Activated naive CD8-positive, alpha-beta T cell (primary cell): ENCODE data around the gene DUOXA1.

Experiments
- H3K27ac Mint-ChIP-seq: one replicate; pipeline ENCODE4 v1.8.0; 2021; ENCODE audit warnings: mixed read lengths
- H3K27me3 Mint-ChIP-seq: one replicate; pipeline ENCODE4 v1.8.0; 2021; ENCODE audit warnings: mixed read lengths
- H3K36me3 Mint-ChIP-seq: one replicate; pipeline ENCODE4 v1.8.0; 2021; ENCODE audit warnings: mixed read lengths
- H3K4me1 Mint-ChIP-seq: one replicate; pipeline ENCODE4 v1.8.0; 2021; ENCODE audit warnings: low read depth, mixed read lengths
- H3K4me3 Mint-ChIP-seq: one replicate; pipeline ENCODE4 v1.8.0; 2021; ENCODE audit warnings: mild to moderate bottlenecking, mixed read lengths
- H3K9me3 Mint-ChIP-seq: one replicate; pipeline ENCODE4 v1.8.0; 2021; ENCODE audit warnings: low read depth, mixed read lengths

The DUOXA1 gene

GRCh38 chr15:45162771-45163507 is 33.3 kb upstream of the DUOXA1 start:
- Mint-ChIP-seq H3K27ac (no peak overlapping the region), H3K4me1 (peaks cover 9% of the 10 kb centered on the region), H3K9me3 (no peaks in the 10 kb centered on the region)

GRCh38 chr15:45161666-45162065 is 32.0 kb upstream of the DUOXA1 start:
- peaks cover 9% of the 10 kb centered on the region for H3K4me1 Mint-ChIP-seq
- H3K9me3 Mint-ChIP-seq: no peaks in the 10 kb centered on the region
- no peak overlapping the region for H3K4me3 Mint-ChIP-seq
- H3K27ac Mint-ChIP-seq: no peak overlapping the region
- H3K36me3 Mint-ChIP-seq: no peaks in the 10 kb centered on the region
- no peaks in the 10 kb centered on the region for H3K27me3 Mint-ChIP-seq

More at GRCh38 chr15:45162771-45163507, 33.3 kb upstream of the DUOXA1 start:
- no peaks in the 10 kb centered on the region for H3K36me3 Mint-ChIP-seq
- H3K4me3 Mint-ChIP-seq: no peak overlapping the region
- H3K27me3 Mint-ChIP-seq: no peaks in the 10 kb centered on the region

GRCh38 chr15:45157974-45158373 is 28.3 kb upstream of the DUOXA1 start:
- Mint-ChIP-seq H3K9me3 (no peaks in the 10 kb centered on the region), H3K36me3 (no peaks in the 10 kb centered on the region), H3K27me3 (no peaks in the 10 kb centered on the region), H3K4me3 (no peak overlapping the region), H3K4me1 (peaks cover 4% of the 10 kb centered on the region), H3K27ac (no peak overlapping the region)

GRCh38 chr15:45156744-45157455 is 27.2 kb upstream of the DUOXA1 start:
- no peaks in the 10 kb centered on the region for H3K9me3 Mint-ChIP-seq
- H3K4me1 Mint-ChIP-seq: peaks cover 4% of the 10 kb centered on the region
- no peaks in the 10 kb centered on the region for H3K36me3 Mint-ChIP-seq
- H3K4me3 Mint-ChIP-seq: no peak overlapping the region
- no peaks in the 10 kb centered on the region for H3K27me3 Mint-ChIP-seq
- no peak overlapping the region for H3K27ac Mint-ChIP-seq

GRCh38 chr15:45155739-45156138 is 26.1 kb upstream of the DUOXA1 start:
- no peak overlapping the region for H3K27ac Mint-ChIP-seq
- H3K9me3 Mint-ChIP-seq: no peaks in the 10 kb centered on the region
- H3K27me3 Mint-ChIP-seq: no peaks in the 10 kb centered on the region
- peaks cover 4% of the 10 kb centered on the region for H3K4me1 Mint-ChIP-seq
- no peaks in the 10 kb centered on the region for H3K36me3 Mint-ChIP-seq
- no peak overlapping the region for H3K4me3 Mint-ChIP-seq

- H3K27ac Mint-ChIP-seq: no peak overlapping the region
- no peak overlapping the region for H3K4me3 Mint-ChIP-seq
Observed at GRCh38 chr15:45151998-45152828, 22.5 kb upstream of the DUOXA1 start.

GRCh38 chr15:45150997-45151396 is 21.3 kb upstream of the DUOXA1 start:
- H3K27me3 Mint-ChIP-seq: no peaks in the 10 kb centered on the region

More at GRCh38 chr15:45151998-45152828, 22.5 kb upstream of the DUOXA1 start:
- Mint-ChIP-seq H3K9me3 (no peaks in the 10 kb centered on the region), H3K4me1 (no peaks in the 10 kb centered on the region), H3K27me3 (no peaks in the 10 kb centered on the region), H3K36me3 (no peaks in the 10 kb centered on the region)

GRCh38 chr15:45150481-45150880 is 20.8 kb upstream of the DUOXA1 start:
- Mint-ChIP-seq H3K4me3 (no peak overlapping the region), H3K9me3 (no peaks in the 10 kb centered on the region), H3K27ac (no peak overlapping the region), H3K4me1 (no peaks in the 10 kb centered on the region), H3K27me3 (no peaks in the 10 kb centered on the region), H3K36me3 (no peaks in the 10 kb centered on the region)

More at GRCh38 chr15:45150997-45151396, 21.3 kb upstream of the DUOXA1 start:
- no peaks in the 10 kb centered on the region for H3K9me3 Mint-ChIP-seq
- no peak overlapping the region for H3K27ac Mint-ChIP-seq
- H3K4me3 Mint-ChIP-seq: no peak overlapping the region
- no peaks in the 10 kb centered on the region for H3K4me1 Mint-ChIP-seq
- no peaks in the 10 kb centered on the region for H3K36me3 Mint-ChIP-seq

- Mint-ChIP-seq H3K27me3 (no peaks in the 10 kb centered on the region), H3K36me3 (no peaks in the 10 kb centered on the region), H3K4me1 (no peaks in the 10 kb centered on the region), H3K9me3 (no peaks in the 10 kb centered on the region), H3K4me3 (no peak overlapping the region), H3K27ac (no peak overlapping the region)
Observed at GRCh38 chr15:45149060-45149459, 19.4 kb upstream of the DUOXA1 start.

- H3K36me3 Mint-ChIP-seq: no peaks in the 10 kb centered on the region
Observed at GRCh38 chr15:45148076-45149059, 18.7 kb upstream of the DUOXA1 start.

GRCh38 chr15:45147606-45148005 is 17.9 kb upstream of the DUOXA1 start:
- H3K27me3 Mint-ChIP-seq: no peaks in the 10 kb centered on the region
- no peak overlapping the region for H3K27ac Mint-ChIP-seq
- H3K4me3 Mint-ChIP-seq: no peak overlapping the region

More at GRCh38 chr15:45148076-45149059, 18.7 kb upstream of the DUOXA1 start:
- H3K27me3 Mint-ChIP-seq: no peaks in the 10 kb centered on the region
- no peak overlapping the region for H3K27ac Mint-ChIP-seq
- H3K4me1 Mint-ChIP-seq: no peaks in the 10 kb centered on the region
- H3K4me3 Mint-ChIP-seq: no peak overlapping the region
- no peaks in the 10 kb centered on the region for H3K9me3 Mint-ChIP-seq

GRCh38 chr15:45146405-45146804 is 16.7 kb upstream of the DUOXA1 start:
- no peaks in the 10 kb centered on the region for H3K9me3 Mint-ChIP-seq
- H3K36me3 Mint-ChIP-seq: no peaks in the 10 kb centered on the region
- H3K27ac Mint-ChIP-seq: no peak overlapping the region
- no peaks in the 10 kb centered on the region for H3K4me1 Mint-ChIP-seq
- no peak overlapping the region for H3K4me3 Mint-ChIP-seq
- no peaks in the 10 kb centered on the region for H3K27me3 Mint-ChIP-seq

More at GRCh38 chr15:45147606-45148005, 17.9 kb upstream of the DUOXA1 start:
- Mint-ChIP-seq H3K4me1 (no peaks in the 10 kb centered on the region), H3K9me3 (no peaks in the 10 kb centered on the region), H3K36me3 (no peaks in the 10 kb centered on the region)

GRCh38 chr15:45144775-45145174 is 15.1 kb upstream of the DUOXA1 start:
- H3K27ac Mint-ChIP-seq: no peak overlapping the region
- H3K4me1 Mint-ChIP-seq: no peaks in the 10 kb centered on the region
- H3K27me3 Mint-ChIP-seq: no peaks in the 10 kb centered on the region
- H3K4me3 Mint-ChIP-seq: no peak overlapping the region
- no peaks in the 10 kb centered on the region for H3K36me3 Mint-ChIP-seq
- no peaks in the 10 kb centered on the region for H3K9me3 Mint-ChIP-seq

GRCh38 chr15:45143946-45144345 is 14.3 kb upstream of the DUOXA1 start:
- no peak overlapping the region for H3K27ac Mint-ChIP-seq
- no peak overlapping the region for H3K4me3 Mint-ChIP-seq
- H3K9me3 Mint-ChIP-seq: no peaks in the 10 kb centered on the region
- H3K27me3 Mint-ChIP-seq: no peaks in the 10 kb centered on the region
- no peaks in the 10 kb centered on the region for H3K36me3 Mint-ChIP-seq
- H3K4me1 Mint-ChIP-seq: no peaks in the 10 kb centered on the region
